Calu3 (cell line): Measurements from ENCODE around the gene SKI. TPM values are rescaled to one million over a fixed set of nuclear protein-coding genes. Genes with fewer than 3 reads are reported as not detected.
A peak's percentile ranks its signal among the peaks of the same experiment; 100 is the strongest.

Source experiments
- BruUV-seq: library from RNA; stranded (reverse); fragments of 400-500 nt; replicated peaks from 2 replicates; lab custom pipeline; 2021; lab: Mats Ljungman, UMichigan
- CTCF ChIA-PET: fragments of 300-600 bp; sonication (Branson Sonifier 250); formaldehyde crosslinking; loops from one replicate; lab custom pipeline; 2022; ENCODE audit warnings: antibody characterized with exemption; lab: Charles Lee
- DNase-seq: peaks from one replicate; pipeline ENCODE4 v3.0.0; 2022
- H3K27ac Mint-ChIP-seq: one replicate; pipeline ENCODE4 v1.8.0; 2022; ENCODE audit warnings: mixed read lengths; ENCODE audit not compliant: unreplicated experiment
- H3K27me3 Mint-ChIP-seq: one replicate; pipeline ENCODE4 v1.8.0; 2022; ENCODE audit warnings: mixed read lengths; ENCODE audit not compliant: unreplicated experiment
- H3K36me3 Mint-ChIP-seq: one replicate; pipeline ENCODE4 v1.8.0; 2022; ENCODE audit warnings: mild to moderate bottlenecking, moderate library complexity, mixed read lengths; ENCODE audit not compliant: insufficient read depth, unreplicated experiment
- H3K4me1 Mint-ChIP-seq: one replicate; pipeline ENCODE4 v1.8.0; 2022; ENCODE audit warnings: mild to moderate bottlenecking, low read depth, mixed read lengths; ENCODE audit not compliant: unreplicated experiment
- H3K4me3 Mint-ChIP-seq: one replicate; pipeline ENCODE4 v1.8.0; 2022; ENCODE audit warnings: mild to moderate bottlenecking, low read depth, moderate library complexity, mixed read lengths; ENCODE audit not compliant: unreplicated experiment
- H3K9me3 Mint-ChIP-seq: one replicate; pipeline ENCODE4 v1.8.0; 2022; ENCODE audit warnings: low read depth, mixed read lengths; ENCODE audit not compliant: unreplicated experiment
- intact Hi-C: fragments of 100-400 bp; cut with micrococcal nuclease; formaldehyde crosslinking; loops from one replicate; pipeline ENCODE4 v1.10.0; 2022; ENCODE audit not compliant: unreplicated experiment
- total RNA-seq: library from RNA; stranded (reverse); gene quantifications from 2 replicates; pipeline ENCODE4 v1.2.3, GENCODE V29; 2022
- TF ChIP-seq, protein P1 (sequence below): fragments of 200-600 bp; IDR thresholded peaks from one replicate; pipeline ENCODE4 v1.8.0; 2022; ENCODE audit warnings: antibody characterized with exemption; ENCODE audit not compliant: unreplicated experiment

Gene SKI
- total RNA-seq, 1 experiment from 2014 or later: 33.8 TPM

- CTCF ChIA-PET: interaction anchor here (1.2 kb wide), 1 partner anchor 13 kb away, joined by 3 read pairs; no protein-coding TSS in a partner anchor
- DNase-seq: peak; percentile 74
- peaks cover 8% of the 10 kb centered on the region for H3K4me1 Mint-ChIP-seq
- peak overlapping the region; percentile 42 for H3K27ac Mint-ChIP-seq
- intact Hi-C loops: no loop called here
- no peaks in the 10 kb centered on the region for H3K27me3 Mint-ChIP-seq
- TF ChIP-seq, protein P1, sequence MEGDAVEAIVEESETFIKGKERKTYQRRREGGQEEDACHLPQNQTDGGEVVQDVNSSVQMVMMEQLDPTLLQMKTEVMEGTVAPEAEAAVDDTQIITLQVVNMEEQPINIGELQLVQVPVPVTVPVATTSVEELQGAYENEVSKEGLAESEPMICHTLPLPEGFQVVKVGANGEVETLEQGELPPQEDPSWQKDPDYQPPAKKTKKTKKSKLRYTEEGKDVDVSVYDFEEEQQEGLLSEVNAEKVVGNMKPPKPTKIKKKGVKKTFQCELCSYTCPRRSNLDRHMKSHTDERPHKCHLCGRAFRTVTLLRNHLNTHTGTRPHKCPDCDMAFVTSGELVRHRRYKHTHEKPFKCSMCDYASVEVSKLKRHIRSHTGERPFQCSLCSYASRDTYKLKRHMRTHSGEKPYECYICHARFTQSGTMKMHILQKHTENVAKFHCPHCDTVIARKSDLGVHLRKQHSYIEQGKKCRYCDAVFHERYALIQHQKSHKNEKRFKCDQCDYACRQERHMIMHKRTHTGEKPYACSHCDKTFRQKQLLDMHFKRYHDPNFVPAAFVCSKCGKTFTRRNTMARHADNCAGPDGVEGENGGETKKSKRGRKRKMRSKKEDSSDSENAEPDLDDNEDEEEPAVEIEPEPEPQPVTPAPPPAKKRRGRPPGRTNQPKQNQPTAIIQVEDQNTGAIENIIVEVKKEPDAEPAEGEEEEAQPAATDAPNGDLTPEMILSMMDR: no peak
- peak overlapping the region; percentile 30 for H3K4me3 Mint-ChIP-seq
- peaks cover 13% of the 10 kb centered on the region for H3K36me3 Mint-ChIP-seq
- no peaks in the 10 kb centered on the region for H3K9me3 Mint-ChIP-seq
- BruUV-seq: no TSS peak
These were observed 15.3 kb upstream of the SKI start for GRCh38 chr1:2212532-2213491.

- Mint-ChIP-seq H3K4me1 (no peaks in the 10 kb centered on the region), H3K27ac (no peak overlapping the region), H3K4me3 (no peak overlapping the region), H3K9me3 (peaks cover 3% of the 10 kb centered on the region), H3K36me3 (peaks cover 6% of the 10 kb centered on the region), H3K27me3 (no peaks in the 10 kb centered on the region)
- intact Hi-C loops: no loop called here
- CTCF ChIA-PET: no interaction called here
- no TSS peak for BruUV-seq
- TF ChIP-seq, protein P1: no peak
- DNase-seq: no peak
These were observed 14.3 kb upstream of the SKI start for GRCh38 chr1:2213576-2214505.

DNA sequence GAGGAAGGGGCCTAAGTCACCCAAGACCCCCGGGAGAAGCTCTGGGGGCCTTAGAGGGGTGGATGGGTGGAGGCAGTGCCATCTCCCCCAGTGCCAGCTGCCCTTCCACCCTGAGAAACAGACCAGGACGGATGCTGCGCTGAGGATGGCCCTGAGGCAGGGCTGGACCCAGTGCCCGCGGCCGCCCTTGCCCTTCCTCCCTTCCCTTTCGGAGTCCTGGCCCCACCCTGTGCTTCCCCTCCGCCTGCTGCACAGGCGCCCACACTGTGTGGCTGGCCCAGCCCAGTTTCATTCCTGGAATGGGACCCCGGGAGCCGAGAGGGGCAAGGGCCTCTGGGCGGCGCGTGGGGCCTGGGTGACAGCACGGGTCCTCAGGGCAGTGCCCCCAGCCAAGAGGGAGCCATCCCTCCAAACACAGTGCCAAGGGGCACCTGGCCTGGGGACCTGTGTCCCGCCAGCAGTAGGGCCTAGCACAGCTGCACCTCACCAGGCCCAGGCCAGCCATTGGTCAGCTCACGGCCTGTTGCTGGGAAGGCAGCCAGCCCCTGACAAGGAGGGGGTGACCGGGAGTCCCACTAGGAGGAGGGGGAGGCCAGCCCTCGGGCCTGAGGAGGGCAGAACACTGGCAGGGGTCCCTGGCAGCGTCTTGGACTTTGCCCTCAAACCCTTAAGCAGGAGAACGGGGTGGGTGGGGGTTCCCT is 13.4 kb upstream of the SKI start:
- TF ChIP-seq, protein P1: no peak
- Mint-ChIP-seq H3K27ac (no peak overlapping the region), H3K27me3 (no peaks in the 10 kb centered on the region), H3K9me3 (peaks cover 4% of the 10 kb centered on the region), H3K4me3 (no peak overlapping the region), H3K4me1 (no peaks in the 10 kb centered on the region), H3K36me3 (peaks cover 6% of the 10 kb centered on the region)
- no peak for DNase-seq
- intact Hi-C loops: no loop called here
- CTCF ChIA-PET: no interaction called here
- BruUV-seq: no TSS peak

DNA sequence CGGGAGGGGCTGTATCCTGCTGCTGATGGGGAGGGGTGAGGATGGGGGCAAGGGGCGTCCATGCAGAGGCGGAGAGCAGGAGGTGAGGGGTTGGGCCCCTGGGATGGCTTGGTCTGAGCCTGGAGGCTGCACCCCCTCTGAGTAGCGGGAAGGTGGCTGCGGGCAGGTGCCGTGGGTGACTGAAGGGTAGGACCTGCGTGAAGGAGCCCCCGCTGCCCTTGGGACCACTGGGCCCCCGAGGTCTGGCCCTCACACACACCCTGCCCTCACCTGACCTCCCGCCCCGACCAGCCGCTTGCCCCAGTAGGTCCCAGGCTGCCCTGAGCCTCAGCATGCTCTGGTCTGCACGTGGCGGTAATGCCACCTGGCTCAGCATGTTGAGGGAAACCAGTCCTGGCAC is 12.8 kb upstream of the SKI start:
- CTCF ChIA-PET: no interaction called here
- no peak overlapping the region for H3K4me3 Mint-ChIP-seq
- peaks cover 4% of the 10 kb centered on the region for H3K9me3 Mint-ChIP-seq
- peaks cover 6% of the 10 kb centered on the region for H3K36me3 Mint-ChIP-seq
- no peak overlapping the region for H3K27ac Mint-ChIP-seq
- no peak for DNase-seq
- TF ChIP-seq, protein P1: no peak
- H3K27me3 Mint-ChIP-seq: no peaks in the 10 kb centered on the region
- intact Hi-C loops: no loop called here
- H3K4me1 Mint-ChIP-seq: no peaks in the 10 kb centered on the region
- BruUV-seq: no TSS peak
